Cardiac muscle cell (in vitro differentiated cells and primary cell): ENCODE data around the gene LNX2. TPM values are rescaled to one million over a fixed set of nuclear protein-coding genes. Genes with fewer than 3 reads are reported as not detected.

Source experiments
- DNase-seq, 2 donors: peaks; one replicate each; pipeline versions ENCODE4 v3.0.0 to v3.0.0-alpha.2; 2010 to 2017; ENCODE audit warnings: low read depth in 1 of 2, low spot score in 1 of 2
- H3K27ac ChIP-seq: fragments of 200-600 bp; sonication (generic); 2 replicates; pipeline ENCODE4 v1.5.1; 2016
- H3K27me3 ChIP-seq: fragments of 200-600 bp; sonication (generic); 2 replicates; pipeline ENCODE4 v1.6.0; 2016; ENCODE audit warnings: control low read depth
- H3K36me3 ChIP-seq: fragments of 200-600 bp; sonication (generic); 2 replicates; pipeline ENCODE4 v1.5.1; 2016; ENCODE audit warnings: control low read depth
- H3K4me1 ChIP-seq: fragments of 200-600 bp; sonication (generic); 2 replicates; pipeline ENCODE4 v1.8.1; 2017; ENCODE audit warnings: low read depth, mild to moderate bottlenecking, mixed run types
- H3K4me3 ChIP-seq: fragments of 200-600 bp; sonication (generic); 2 replicates; pipeline ENCODE4 v1.5.1; 2016; ENCODE audit warnings: mild to moderate bottlenecking
- H3K9me3 ChIP-seq: fragments of 200-600 bp; sonication (generic); 2 replicates; pipeline ENCODE4 v1.5.1; 2017; ENCODE audit warnings: low read depth, mild to moderate bottlenecking, control low read depth
- polyA plus RNA-seq: library from polyadenylated mRNA; unstranded; fragments of >200 nt; fragmentation: Nextera tagmentation; extraction: Ambion mirVana; gene quantifications from 2 replicates; pipeline ENCODE4 v1.2.1, GENCODE V29; 2016
- total RNA-seq: library from RNA; depleted of rRNA; stranded (reverse); fragments of >200 nt; gene quantifications from 2 replicates; pipeline ENCODE4 v1.2.3, GENCODE V29; 2016
- TF ChIP-seq, protein P1 (sequence below): IDR thresholded peaks from 2 replicates; pipeline ENCODE4 v1.5.1; 2012; ENCODE audit warnings: low read depth, mild to moderate bottlenecking, low read length

The LNX2 gene
- total and polyA plus RNA-seq, 2 experiments from 2014 or later: 7.1 to 11.6 TPM

DNA sequence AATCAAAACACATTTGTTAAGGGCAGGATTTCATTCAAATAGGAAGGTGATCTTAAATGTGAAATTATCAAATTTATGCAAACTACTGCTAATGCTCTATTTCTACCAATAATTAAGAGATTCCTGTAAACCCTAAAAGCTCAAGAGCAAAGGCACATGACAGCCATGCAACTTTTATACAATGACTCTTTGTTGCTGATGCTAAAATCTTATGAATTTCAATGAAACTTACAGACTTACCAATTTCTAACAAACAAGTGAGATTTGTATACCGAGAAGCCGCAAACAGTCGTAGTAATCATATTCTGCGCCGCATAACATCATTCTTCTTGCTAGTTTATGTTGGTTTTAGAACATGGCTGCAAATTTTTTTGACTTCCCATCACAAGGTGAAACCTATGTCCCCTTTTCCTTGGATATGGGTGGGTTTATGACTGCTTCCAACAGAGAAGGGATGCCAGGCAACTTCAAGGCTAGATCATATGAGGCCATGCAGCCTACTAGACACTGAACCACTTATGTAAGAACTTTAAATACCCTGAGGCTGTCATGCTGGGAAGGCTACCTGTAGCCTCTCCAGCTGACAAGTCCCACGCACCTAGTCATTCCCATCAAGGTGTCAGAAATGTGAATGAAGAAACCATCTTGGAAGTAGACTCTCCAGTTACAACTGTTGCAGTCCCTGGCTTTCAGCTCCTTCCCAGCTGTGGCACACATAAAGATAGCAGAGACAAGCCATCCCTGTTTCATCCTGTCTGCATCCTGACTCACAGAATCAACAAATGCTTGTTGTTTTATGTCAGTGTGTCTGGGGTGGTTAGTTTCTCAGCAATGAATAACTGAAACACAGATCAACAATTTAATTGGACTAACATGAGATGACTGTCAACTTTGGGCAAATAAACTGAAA is 42.0 kb downstream of the LNX2 start:
- Histone ChIP-seq H3K27me3 (no peaks in the 10 kb centered on the region), H3K9me3 (no peaks in the 10 kb centered on the region), H3K4me1 (no peaks in the 10 kb centered on the region), H3K4me3 (no peak overlapping the region), H3K36me3 (no peaks in the 10 kb centered on the region), H3K27ac (no peak overlapping the region)
- TF ChIP-seq, protein P1, sequence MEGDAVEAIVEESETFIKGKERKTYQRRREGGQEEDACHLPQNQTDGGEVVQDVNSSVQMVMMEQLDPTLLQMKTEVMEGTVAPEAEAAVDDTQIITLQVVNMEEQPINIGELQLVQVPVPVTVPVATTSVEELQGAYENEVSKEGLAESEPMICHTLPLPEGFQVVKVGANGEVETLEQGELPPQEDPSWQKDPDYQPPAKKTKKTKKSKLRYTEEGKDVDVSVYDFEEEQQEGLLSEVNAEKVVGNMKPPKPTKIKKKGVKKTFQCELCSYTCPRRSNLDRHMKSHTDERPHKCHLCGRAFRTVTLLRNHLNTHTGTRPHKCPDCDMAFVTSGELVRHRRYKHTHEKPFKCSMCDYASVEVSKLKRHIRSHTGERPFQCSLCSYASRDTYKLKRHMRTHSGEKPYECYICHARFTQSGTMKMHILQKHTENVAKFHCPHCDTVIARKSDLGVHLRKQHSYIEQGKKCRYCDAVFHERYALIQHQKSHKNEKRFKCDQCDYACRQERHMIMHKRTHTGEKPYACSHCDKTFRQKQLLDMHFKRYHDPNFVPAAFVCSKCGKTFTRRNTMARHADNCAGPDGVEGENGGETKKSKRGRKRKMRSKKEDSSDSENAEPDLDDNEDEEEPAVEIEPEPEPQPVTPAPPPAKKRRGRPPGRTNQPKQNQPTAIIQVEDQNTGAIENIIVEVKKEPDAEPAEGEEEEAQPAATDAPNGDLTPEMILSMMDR: no peak
- DNase-seq: no peak

DNA sequence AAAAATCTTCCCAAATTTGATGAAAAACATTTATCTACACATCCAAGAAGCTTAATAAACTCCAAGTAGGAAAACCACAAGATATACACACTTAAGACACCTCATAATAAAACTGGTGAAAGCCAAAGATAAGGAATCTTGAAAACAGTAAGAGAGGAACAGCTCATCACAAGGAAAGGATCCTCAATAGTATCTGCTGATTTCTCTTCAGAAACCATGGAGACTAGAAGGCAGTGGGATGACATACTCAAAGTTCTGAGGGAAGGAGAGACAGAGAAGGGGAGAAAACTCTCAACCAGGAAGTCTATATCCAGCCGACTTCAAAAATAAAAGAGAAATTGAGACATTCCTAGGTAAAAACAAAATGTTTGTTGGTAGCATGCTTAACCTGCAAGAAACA is 45.7 kb downstream of the LNX2 start:
- no peak overlapping the region for H3K27ac ChIP-seq
- H3K27me3 ChIP-seq: no peaks in the 10 kb centered on the region
- TF ChIP-seq, protein P1: no peak
- no peak overlapping the region for H3K4me3 ChIP-seq
- H3K9me3 ChIP-seq: no peaks in the 10 kb centered on the region
- no peaks in the 10 kb centered on the region for H3K4me1 ChIP-seq
- no peak for DNase-seq
- no peaks in the 10 kb centered on the region for H3K36me3 ChIP-seq

DNA sequence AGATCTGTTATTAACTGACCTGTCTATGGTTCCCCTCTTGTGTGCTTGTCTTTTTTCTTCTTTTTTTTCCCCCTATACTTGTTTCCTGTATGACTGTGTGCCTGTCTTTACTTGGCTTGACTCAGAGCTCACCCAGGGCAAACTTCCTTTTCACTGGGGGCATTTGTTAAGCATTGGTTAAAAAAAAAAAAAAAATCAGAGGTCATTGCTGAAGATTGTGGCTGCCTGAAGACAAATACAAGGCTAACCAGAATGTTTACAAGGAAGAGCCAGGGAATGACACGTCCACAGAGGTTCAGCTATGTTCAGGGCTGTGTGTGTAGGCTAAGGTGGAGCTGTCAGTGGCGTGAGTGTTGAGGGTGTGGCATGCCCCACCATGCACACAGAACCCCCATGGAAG is 47.1 kb downstream of the LNX2 start:
- no peak overlapping the region for H3K27ac ChIP-seq
- no peaks in the 10 kb centered on the region for H3K9me3 ChIP-seq
- no peak overlapping the region for H3K4me3 ChIP-seq
- peaks cover 4% of the 10 kb centered on the region for H3K36me3 ChIP-seq
- TF ChIP-seq, protein P1: no peak
- DNase-seq: peak in 1 of 2 donors; percentile 19
- no peaks in the 10 kb centered on the region for H3K27me3 ChIP-seq
- no peaks in the 10 kb centered on the region for H3K4me1 ChIP-seq

DNA sequence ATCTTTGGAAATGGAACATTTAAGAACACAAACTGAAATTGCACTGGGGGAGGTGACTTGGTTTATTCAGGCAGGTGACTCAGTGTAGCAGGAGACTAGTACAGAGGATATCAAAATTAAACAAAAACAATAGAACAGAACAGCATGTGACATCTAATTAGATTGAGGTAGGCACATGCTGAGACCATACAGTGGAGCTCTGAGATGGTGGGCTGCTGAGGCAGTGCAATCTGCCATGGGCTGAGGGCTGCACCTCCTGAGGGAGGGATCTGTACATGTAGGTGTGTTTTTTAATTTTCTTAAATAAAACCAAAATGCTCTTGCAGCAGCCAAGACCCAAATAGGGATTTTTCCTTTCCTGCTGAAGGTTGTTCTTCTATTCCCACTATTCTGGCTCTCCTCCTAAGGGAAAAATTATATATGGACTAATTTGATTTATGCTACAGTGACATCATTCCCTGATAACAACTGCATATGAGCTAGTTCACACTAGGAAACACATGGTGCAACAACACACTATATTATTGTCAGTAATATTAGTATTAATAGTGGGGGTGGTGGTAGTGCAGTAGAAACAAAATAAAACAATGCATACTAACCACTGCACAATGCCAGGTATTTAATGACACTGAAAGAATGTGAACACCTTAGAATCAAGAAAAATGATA is 48.0 kb downstream of the LNX2 start:
- Histone ChIP-seq H3K27me3 (no peaks in the 10 kb centered on the region), H3K4me1 (no peaks in the 10 kb centered on the region), H3K4me3 (no peak overlapping the region), H3K27ac (no peak overlapping the region), H3K9me3 (no peaks in the 10 kb centered on the region), H3K36me3 (peaks cover 6% of the 10 kb centered on the region)
- DNase-seq: no peak
- TF ChIP-seq, protein P1: no peak

DNA sequence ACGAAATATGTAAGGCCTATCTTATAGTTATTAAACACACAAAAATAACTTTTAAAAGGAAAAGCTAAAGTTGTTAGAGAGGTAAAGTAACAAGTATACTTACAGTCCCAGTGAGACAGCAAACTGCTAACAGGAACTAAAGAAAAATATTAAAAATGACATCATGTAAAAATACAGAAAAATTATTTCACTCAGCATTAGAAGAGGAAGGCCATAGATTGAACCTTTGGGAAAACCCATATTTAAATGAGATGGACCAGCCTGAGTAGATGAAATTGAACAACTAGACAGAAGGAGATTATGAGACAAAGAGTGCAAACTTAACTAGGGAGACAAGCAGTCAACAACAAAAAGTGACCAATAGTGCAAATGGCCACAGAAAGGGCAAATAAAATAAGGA is 49.4 kb downstream of the LNX2 start:
- TF ChIP-seq, protein P1: no peak

More for the DNA sequence above, 49.4 kb downstream of the LNX2 start:
- Histone ChIP-seq H3K4me3 (no peak overlapping the region), H3K9me3 (no peaks in the 10 kb centered on the region), H3K36me3 (peaks cover 18% of the 10 kb centered on the region), H3K27ac (no peak overlapping the region), H3K27me3 (no peaks in the 10 kb centered on the region), H3K4me1 (no peaks in the 10 kb centered on the region)
- no peak for DNase-seq
